GM18498 (cell line): ENCODE measurements around the gene ZNF521.

Experiments
- ATAC-seq: cut with Tn5 transposase; IDR thresholded peaks from one replicate; pipeline ENCODE4 v1.9.1; 2021; ENCODE audit warnings: mild to moderate bottlenecking, moderate library complexity; ENCODE audit not compliant: unreplicated experiment

The ZNF521 gene

GRCh38 chr18:25253779-25254178 lies 98.2 kb downstream of the ZNF521 start:
- no peak for ATAC-seq

DNA sequence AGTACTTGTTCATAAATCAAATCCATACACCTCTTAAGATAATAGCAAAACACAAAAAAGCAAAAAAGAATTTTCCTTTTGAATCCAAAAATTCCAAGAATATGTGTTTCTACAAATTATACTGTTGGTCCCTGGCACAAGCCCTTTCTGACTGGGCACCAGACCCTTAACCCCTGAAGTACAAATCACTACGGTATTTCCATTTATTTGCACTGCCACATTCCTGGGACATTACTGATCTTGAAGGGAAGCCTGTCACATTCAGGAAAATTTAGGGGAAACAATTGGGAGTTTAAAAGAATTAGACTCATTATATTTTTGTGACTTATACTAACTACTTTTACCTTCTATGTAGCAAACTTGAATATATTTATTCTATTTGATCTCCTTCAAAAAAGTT lies 98.8 kb downstream of the ZNF521 start:
- ATAC-seq: no peak

DNA sequence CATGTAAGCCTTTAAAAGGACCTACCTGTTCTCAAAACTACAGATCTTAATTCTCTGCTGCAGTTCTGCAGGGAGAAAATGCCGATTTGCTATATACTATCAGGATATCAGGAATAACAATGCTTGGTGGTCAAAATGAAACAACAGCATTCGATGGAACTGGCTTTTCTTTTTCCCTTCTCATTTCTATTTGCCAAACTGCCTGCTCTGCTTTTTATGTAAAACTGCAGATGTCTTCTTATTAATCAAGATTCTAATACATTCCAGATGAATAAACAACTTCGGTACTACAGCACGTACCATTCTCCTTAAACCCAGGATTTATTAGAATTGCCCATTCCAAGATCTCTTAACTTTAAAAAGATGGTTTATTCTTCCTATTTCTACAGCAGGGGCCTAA lies 100.9 kb downstream of the ZNF521 start:
- ATAC-seq: no peak

DNA sequence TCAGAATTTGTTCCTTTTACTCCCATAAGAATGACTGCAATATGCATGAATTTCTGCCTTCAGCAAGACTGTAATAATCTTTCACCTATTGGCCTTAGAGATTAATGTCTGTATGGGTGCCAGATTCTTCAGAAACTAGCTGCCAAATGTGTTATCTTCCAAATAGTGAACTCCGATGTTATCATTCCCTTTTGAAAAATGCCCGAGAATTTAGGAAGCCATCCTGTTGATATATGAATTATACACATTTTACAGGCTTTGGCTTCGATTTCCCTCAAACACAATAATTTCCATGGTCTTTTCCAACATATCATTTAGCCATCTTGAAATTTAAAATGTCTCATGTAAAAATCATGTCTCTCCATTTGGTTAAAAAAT lies 101.5 kb downstream of the ZNF521 start:
- no peak for ATAC-seq

- ATAC-seq: no peak
These were observed 103.2 kb downstream of the ZNF521 start for GRCh38 chr18:25248755-25249154.

DNA sequence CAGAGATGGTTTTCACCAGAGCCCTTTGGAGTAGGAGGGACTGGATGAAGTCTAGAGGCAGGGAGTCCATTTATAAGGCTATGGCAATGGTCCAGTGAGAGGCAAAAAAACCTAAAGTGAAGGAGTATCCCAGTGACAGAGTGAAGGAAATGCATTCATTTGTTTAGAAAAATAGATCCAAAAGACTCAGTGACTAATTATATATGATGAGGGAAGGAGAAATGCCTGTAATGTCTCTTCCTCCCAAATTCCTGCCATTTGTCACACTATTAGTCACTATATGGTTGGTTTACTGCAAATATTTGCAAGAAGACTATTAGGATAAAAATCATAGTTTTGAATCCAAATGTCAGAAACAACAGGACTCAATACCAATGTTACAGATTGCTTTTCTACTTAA lies 104.2 kb downstream of the ZNF521 start:
- no peak for ATAC-seq

GRCh38 chr18:25244924-25245698 lies 106.9 kb downstream of the ZNF521 start:
- ATAC-seq: no peak

GRCh38 chr18:25244170-25244569 lies 107.8 kb downstream of the ZNF521 start:
- ATAC-seq: no peak

GRCh38 chr18:25243754-25244153 lies 108.2 kb downstream of the ZNF521 start:
- ATAC-seq: no peak

DNA sequence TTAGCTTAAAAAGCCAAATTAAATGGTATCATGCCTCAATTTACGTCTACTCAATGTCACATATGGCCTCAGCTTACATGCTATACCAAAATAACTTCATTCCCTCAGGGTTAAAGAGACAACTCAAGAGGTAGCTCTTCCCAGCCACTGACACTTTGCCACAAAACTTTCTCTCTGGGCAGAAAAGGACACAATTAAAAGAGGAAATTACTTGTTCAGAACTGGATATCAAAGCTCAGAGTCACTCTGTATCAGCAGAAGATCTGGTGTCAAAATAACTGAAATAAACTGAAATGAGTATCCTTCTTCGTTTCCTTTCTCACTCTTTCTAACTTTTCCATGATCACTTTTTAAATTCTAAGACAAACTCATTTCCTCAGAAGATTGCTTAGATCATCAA lies 108.7 kb downstream of the ZNF521 start:
- ATAC-seq: no peak

DNA sequence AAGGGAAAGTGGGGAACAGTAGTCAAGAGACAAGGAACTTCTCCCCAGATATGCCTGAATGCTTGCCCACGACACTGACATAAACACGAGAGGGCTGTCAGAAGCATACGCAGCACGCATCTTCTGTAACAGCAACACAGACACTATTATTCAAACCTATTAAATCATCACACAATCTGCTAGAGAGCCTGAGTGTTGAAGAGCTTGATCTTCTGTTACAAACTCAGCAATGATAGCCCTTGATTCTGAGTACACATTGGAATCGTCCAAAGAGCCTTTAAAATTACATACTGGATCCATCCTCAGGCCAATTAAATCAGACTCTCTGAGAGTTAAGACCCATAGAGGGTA lies 111.6 kb downstream of the ZNF521 start:
- ATAC-seq: no peak

GRCh38 chr18:25239581-25240419 lies 112.2 kb downstream of the ZNF521 start:
- no peak for ATAC-seq

DNA sequence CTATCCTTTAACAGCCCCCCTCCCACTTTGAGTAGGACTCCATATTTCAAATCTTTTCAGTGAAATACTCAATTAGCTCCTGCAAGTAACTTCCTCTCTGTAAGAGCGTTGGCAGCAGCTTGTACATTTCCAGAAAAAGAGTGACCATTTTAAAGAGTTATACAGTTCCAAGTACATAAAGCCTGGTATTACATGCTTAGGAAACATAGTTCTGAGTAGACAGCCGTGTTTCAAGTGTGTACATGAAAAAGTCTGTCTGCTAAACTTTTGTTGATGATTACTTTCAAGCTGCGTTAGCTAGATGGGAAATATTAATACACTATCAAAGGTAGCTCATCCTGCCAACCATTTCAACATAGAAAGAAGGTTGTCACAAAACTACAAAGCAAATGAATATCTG lies 112.8 kb downstream of the ZNF521 start:
- ATAC-seq: no peak

DNA sequence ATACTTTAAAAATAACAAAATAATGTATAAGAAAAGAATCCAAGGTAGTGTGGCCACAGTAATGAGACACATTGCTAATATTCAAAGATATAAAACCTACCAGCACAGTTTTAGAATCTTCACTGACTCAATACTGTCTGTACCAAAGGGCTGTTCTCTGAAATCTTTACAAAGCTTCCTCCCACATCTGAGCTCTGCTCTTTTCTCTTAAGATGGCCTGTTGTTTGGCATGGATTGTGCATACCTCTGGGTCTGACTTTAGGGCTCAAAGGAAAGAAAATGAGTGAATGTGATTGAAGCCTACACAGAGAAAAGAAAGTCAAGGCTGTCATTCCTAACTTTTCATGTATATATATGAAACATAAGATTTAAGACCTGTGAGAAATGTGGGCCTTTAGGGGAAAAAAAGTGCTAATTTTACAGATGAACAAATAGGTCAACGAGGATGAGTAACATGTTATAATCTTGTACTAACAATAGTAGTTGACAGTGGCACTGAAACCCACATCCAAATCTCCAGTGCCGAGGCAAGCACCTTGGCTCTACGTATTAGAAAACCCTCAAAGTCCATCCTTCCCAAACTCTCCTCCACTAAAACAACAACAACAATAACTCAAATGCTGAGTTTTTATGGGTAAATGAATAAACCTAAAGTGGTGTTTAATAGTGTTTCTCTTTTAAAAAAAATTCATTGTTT lies 114.2 kb downstream of the ZNF521 start:
- ATAC-seq: no peak

DNA sequence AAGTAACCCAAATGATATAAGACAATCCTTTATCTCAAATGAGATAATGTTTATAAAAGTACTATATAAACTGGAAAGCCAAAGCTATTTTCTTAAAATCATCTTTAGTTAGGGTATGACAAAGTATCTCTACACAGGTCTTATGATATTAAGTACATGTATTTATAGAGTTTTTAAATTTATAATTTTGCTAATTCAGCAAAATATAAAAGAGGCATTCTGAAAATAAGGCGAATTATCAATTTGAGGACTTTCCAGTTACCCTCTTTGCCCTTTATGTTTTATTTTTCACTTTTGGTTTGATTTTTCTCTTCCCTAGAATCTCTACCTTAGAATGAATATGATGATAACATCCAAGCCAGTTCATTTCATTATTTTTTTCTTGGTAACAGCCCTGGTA lies 115.2 kb downstream of the ZNF521 start:
- ATAC-seq: no peak

DNA sequence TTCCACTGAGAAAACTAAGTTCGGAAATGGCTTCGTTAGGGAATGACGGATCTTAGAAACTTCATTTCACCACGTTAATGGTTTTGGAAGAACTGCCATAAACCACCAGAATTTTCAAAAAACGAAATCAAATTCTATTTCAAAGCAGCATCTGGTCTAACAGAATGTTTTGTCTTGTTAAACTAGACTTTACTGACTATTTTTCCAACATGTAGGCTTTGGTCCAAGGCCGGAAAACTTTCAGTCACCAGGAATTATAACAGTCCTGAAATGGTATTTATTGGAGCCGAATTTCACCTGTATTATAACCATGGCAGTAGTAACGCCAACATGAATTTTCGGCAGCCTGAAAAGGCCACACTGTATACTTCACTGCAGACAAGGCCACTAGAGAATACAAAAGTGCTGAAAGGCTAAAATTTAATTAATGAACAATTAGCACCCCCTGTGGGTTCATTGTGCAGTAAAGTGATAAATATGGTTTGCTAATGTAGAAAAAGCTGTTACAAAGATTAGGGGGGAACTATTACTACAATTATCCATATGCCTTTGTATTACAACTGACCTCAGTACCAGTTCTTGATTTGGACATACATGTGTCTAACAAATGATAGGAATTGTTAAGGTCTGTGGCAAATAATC lies 116.4 kb downstream of the ZNF521 start:
- ATAC-seq: no peak

DNA sequence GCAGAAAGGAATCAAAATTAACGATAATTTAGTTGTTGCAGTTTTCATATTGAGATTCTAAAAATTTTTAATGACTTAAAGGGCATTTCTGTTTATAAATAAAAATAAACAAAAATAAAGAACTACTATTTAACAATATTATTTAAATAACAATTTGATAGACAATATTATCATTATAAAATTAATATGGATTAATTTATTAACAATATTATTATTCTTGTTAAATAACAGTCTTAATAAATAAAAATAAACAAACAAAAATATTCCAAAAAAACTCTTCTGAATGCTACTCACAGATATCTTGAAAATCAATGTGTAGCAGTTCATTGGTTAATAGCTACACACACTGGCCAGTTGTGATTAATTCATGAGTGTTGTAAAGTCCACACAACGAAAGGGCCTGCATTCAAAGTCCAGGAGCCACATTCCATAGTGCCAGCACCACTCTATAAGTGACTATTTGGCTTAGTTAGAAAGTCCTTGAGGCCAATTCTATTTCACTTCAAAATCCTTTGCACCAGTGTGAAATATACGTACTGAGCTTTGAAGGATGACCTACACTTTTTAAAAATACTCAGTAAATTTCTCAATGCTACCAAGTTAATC lies 117.1 kb downstream of the ZNF521 start:
- no peak for ATAC-seq

DNA sequence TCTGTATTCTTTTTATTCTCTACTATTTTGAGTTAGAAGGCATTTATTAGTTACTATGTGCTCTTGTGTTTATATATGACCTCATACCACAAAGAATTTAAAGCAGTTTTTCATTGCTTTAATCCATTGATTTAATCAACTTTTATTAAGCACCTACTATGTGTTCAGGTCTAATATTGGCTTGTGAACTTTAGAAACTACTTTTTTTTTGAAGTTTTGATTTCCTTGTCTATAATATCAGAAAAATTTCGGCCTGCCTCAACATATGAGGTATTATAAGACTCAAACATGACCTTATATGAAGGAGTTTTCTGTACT lies 117.7 kb downstream of the ZNF521 start:
- ATAC-seq: no peak

DNA sequence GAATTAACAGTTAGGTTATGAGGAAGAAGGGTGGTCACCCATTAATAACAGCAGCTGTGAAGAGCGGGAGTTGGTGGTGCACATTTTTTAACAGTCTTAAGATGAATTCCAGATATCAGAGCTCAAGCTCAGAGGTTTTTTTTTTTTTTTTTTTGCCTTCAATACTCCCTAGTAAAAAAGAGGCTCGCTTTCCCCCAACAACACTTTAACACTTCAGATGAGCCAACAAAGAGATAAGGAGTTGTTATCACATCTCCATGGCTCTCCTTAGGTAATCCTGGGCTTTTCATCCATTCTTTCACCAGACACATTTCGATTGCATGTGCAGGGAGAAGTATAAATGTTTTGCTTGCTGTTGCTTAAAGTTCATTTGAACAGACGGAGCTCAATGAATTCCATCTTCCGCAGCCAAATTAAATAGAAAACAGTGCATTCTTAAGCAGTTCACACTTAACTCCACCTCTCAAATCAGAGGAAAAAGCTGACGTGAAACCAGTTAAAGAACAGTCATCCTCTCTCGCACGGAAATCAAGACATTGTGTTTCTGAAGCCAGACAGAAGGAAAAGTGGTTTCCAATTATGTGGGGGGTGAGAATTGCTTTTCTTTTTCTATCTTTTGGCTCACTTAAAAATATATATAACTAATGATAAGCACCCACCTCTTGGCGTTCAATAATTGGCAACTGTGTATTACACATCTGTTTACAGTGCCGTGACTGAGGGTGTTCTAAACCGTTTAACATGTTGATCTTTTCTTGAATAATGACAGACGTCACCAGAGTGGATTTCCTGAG lies 118.2 kb downstream of the ZNF521 start:
- ATAC-seq: no peak

DNA sequence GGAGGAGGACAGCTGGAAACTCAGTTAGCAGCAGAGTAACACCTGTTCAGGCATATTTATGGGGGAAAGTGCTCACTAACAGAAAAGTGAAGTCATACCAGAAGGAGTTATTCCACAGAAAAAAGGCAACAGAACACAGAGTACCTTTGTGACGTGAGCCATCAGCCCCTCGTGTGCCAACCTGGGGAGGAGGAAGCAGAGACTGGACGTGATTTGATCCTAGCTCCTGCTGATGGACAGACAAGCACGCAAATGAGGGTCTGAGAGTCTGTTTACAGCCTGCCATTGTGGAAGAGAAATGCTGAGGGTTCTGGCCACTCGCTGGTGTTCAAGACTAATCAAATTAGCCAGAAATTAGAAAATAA lies 120.7 kb downstream of the ZNF521 start:
- no peak for ATAC-seq
